Measurements from ENCODE around the gene HSPA12A.

GRCh38 chr10:116631871-116632295 lies 110.5 kb downstream of the HSPA12A start:
- TF ChIP-seq POLR2AphosphoS5 (IDR thresholded peaks at IDR 0.05; ENCODE audit: borderline replicate concordance, low read depth, low read length) (no peak), EZH2 (IDR thresholded peaks at IDR 0.05) (no peak)
